ENCODE measurements around the gene TBRG4. TPM values are rescaled to one million over a fixed set of nuclear protein-coding genes. Genes with fewer than 3 reads are reported as not detected.
A peak's percentile ranks its signal among the peaks of the same experiment; 100 is the strongest.
"Not testable (repeated sequence)": the region's sequence is repeated elsewhere in the genome, so short reads cannot be mapped to it uniquely, and the experiment has no call there.

Gene TBRG4
- 38.2 and 52.5 TPM in 2 replicates for total RNA-seq

DNA sequence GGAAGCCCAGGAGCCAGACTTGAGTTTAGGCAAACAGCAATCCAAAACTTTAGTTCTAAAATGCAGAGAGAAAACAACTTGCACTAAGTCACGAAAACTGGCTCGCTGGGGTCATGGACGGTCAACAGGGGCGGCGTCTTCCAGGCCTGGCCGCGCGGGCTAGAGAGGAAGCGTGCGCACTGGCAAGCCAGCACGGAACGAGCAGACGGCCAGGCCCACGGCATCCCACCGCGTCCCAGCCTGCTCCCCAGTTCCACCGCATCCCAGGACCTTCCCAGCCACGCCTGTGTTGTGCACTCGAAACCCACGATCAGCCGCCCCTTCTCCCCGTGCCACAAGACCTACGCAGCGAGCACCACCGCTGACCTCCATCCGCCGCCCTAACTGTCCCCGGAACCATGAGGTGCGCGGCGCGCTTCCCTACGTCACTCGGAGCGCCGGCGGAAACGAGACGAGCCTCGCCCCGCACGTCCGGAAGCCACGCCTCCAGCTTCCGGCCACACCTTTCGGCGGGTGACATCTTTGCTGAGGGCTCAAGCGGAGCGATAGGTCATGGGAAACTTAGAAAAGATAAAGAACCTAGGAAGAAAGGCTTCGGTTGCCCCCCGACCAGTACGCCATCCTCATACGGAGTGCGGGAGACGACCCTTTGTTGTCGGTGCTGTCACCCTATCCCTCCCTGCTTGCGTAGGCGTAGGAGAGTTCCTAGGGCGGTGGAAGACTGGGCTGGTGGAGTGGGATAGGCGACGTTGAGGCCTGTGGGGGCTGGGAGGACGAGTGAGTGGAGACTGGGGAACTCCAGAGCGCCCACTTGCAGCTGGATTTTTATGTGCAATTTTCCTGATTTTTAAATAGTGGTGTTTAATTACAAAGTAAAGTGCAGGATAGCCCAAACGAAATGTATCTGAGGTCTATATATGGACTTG lies at the start of gene TBRG4:
Gene TBRG4 (minus strand): TSS at position 400 of the 926 bp plus-strand sequence. CDS start 2,460 bp downstream, outside the sequence.
- peak; percentile 58 for DNase-seq (ENCODE audit: extremely low read depth, low read depth, low spot score)

DNA sequence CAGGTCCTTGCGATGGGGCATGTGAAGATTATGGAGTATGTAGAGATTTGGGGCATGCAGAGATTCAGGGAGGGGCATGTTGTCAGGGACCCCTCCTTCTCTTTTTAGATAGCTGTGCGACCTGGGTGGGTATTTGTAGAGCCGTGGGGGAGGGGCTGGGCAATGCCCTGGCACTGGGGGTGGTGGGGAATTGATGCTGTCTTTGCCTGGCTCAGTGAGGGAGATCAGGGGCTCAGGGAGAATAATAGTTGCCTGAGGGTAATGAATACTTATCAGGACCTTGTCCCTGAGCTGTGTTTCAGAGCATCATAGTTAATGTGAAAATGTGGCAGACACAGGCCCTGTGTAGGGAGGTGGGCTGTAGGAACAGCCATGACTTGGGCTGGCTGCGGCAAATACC lies 49.6 kb upstream of the TBRG4 start:
- no peak for DNase-seq (ENCODE audit: extremely low read depth, low read depth, low spot score)

- DNase-seq (ENCODE audit: extremely low read depth, low read depth, low spot score) = no peak
Measured at GRCh38 chr7:45160417-45160881, 49.0 kb upstream of the TBRG4 start.

DNA sequence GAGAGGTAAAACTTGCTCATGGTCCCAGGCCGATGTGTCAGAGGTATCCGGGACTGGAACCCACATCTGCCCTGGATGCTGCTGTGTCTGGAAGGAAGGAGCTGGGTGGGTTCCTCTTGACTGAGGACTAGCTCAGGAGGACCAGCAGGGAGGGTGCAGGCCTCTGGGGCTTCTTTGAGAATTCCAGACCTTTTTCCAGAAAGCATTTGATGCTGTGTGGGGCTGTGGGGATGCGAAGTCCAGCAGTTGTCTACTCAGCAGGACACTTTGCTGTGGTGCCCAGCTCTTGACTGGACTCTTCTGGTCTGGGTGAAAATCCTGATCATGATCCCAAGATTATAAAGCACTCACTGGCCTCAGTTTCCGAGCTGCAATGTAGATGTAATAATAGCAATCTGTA lies 47.8 kb upstream of the TBRG4 start:
- DNase-seq (ENCODE audit: extremely low read depth, low read depth, low spot score) = no peak

GRCh38 chr7:45158471-45158870 lies 47.0 kb upstream of the TBRG4 start:
- no peak for DNase-seq (ENCODE audit: extremely low read depth, low read depth, low spot score)

GRCh38 chr7:45157653-45158401 lies 46.3 kb upstream of the TBRG4 start, which contains the start of gene RAMP3:
Gene RAMP3, plus strand, starts transcription at chr7:45157791. Its CDS starts 38 bp downstream, at chr7:45157829.
- DNase-seq (ENCODE audit: extremely low read depth, low read depth, low spot score) = no peak

- DNase-seq (ENCODE audit: extremely low read depth, low read depth, low spot score) = no peak
Measured at GRCh38 chr7:45157286-45157652, 45.8 kb upstream of the TBRG4 start.

DNA sequence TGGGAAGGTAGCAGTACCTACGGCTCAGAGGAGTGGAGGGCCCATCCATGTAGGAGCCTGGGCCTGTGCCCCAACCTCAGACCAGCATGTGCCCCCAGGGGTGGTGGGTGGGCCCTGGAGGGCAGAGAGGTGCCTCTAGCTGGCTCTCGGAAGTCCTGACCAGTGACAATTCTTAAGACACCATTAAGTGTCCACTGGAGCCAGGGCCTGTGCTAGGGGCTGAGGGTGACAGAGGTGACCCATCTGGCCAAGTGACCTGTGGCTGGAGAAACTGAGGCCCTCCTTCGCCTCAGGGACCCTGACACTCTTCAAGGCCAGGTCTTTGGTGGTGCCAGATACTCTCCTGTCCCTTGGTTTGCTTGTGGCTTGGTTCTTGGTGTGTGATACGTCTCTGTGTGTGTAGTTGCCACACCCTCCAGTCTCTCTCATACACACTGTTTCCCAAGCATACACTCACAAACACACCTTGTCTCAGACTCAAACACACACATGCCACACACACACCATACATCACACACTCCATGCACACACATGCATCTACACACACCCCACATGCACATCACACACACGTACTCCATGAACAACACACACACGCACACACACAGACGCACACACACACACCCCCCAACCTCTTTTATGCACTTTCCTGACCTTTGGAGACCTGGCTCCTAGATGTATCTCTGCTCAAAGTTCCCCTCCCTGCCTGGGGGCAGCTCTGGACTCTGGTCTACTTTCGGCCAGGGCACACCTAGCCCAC lies 45.2 kb upstream of the TBRG4 start:
- no peak for DNase-seq (ENCODE audit: extremely low read depth, low read depth, low spot score)

DNA sequence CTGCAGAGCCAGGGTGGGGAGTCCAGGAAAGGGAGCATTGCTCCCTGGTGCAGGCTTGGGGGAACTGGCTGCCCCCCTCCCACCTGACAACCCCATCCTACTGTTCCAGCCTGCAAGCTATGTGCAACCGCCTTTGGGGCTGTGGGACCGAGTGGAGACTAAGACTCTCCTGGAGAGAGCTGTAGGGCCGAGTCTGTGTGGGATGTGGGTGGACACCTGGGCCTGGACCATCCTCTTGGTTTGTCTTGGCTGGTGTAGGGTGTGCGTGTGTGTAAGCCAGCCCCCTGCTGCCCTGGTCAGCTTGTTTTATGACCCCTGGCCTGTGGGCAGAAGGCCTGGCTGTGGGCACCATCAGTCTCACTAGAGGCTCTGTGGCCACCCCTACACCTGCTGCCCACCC lies 44.4 kb upstream of the TBRG4 start:
- no peak for DNase-seq (ENCODE audit: extremely low read depth, low read depth, low spot score)

DNA sequence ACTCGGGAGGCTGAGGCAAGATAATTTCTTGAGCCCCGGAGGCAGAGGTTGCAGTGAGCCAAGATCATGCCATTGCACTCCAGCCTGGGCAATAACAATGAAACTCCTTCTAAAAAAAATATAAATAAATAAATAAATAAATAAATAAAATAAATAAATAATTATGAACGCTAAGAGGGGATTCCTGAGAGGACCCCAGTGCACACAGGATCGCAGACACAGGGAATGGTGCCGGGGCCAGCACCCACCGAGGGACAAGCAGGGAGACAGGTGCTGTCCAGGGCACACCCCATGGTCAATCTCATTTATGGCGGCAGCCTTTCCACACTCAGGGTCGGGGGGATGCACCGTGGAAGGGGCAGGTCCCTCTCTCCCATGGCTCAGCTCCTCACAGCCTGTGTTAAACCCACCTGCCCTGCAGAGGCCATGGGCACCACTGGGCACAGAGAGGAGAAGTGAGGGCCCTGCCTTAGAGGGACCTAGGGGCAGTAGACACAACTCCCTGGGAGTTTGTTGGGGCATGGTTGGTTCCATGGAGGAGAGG lies 43.9 kb upstream of the TBRG4 start:
- no peak for DNase-seq (ENCODE audit: extremely low read depth, low read depth, low spot score)

- DNase-seq (ENCODE audit: extremely low read depth, low read depth, low spot score) = not testable (repeated sequence)
Measured at GRCh38 chr7:45153861-45154260, 42.4 kb upstream of the TBRG4 start.

- no peak for DNase-seq (ENCODE audit: extremely low read depth, low read depth, low spot score)
Measured at GRCh38 chr7:45153233-45153632, 41.7 kb upstream of the TBRG4 start.

DNA sequence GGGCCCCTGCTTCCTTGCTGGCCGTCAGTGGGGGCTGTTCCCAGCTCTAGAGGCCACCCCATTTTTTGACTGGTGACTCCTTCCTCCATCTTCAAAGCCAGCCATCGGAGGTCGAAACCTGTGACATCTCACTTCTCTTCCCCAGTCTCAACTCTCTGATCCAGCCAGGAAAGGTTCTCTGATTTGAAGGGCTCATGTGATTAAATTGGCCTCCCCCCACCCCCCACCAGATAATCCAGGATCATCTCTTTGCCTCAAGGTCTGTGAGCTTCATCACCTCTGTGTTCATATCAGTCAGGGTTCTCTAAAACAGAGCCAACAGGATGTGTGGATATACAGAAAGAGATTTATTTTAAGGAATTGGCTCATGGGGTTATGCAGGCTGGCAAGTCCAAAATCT lies 40.5 kb upstream of the TBRG4 start:
- DNase-seq (ENCODE audit: extremely low read depth, low read depth, low spot score) = no peak

DNA sequence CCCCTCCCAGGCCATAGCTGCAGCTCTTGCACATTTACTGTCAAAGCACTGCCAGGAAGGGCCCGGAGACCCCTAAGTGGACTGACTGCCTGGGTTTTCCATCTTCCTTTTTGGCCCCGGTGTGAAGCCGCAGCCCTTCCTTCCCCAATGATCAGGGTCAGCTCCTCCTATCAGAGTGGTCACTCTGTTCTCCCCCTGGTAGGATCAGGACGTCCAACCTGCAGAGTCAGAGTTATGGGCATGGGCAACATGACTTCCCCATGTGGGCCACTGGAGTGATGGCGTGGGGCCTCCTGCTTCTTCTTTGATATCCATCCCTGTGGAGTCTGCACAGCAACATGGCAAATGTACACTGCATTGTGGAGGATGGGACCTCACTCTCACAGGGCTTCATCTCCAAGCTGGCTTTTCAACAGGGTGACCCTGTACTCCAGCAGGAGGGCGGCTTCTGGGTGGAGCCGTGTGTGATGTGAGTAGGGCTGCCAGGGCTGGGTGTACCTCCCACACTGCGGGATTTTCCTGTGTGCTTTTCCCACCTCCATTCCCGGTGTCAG lies 39.7 kb upstream of the TBRG4 start:
- no peak for DNase-seq (ENCODE audit: extremely low read depth, low read depth, low spot score)

DNA sequence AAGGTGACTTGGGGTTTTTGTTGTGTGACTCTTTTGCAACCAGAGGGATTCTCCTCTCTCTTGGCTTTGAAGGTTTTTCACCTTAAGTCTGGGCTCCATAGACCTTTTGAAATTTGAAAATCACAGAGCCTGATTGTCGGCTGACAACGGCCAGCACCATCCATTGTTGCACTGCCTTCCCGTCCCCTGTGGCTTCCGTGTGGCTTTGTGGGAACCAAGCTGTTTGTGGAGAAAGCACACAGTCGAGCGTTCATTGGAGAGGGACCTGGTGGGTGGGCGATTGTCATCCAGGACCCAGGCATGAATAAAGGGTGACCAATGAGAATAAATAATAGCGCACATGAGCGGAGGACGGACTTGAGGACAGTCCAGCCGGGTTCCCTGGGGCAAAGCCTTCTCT lies 38.7 kb upstream of the TBRG4 start:
- DNase-seq (ENCODE audit: extremely low read depth, low read depth, low spot score) = no peak

DNA sequence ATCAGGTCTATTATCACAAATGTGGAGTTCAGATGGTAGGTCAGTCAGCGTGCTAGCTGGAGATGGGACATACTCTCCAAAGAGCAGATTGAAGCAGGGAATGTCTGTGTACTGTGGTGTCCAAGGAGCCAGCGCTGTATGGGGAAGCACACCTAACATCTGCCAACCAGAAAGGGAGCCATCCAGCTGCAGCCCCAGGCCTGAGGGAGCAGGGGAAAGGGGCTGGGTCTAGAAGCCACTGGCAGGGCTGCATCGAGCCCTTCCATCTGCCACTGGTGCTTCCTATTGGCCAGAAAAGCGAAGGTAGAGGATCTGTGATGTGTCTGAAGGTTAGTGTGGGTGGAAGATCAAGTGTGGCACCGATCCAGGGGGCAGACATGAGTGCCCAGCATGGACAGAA lies 38.1 kb upstream of the TBRG4 start:
- no peak for DNase-seq (ENCODE audit: extremely low read depth, low read depth, low spot score)

GRCh38 chr7:45148653-45148973 lies 37.1 kb upstream of the TBRG4 start:
- DNase-seq (ENCODE audit: extremely low read depth, low read depth, low spot score) = no peak

DNA sequence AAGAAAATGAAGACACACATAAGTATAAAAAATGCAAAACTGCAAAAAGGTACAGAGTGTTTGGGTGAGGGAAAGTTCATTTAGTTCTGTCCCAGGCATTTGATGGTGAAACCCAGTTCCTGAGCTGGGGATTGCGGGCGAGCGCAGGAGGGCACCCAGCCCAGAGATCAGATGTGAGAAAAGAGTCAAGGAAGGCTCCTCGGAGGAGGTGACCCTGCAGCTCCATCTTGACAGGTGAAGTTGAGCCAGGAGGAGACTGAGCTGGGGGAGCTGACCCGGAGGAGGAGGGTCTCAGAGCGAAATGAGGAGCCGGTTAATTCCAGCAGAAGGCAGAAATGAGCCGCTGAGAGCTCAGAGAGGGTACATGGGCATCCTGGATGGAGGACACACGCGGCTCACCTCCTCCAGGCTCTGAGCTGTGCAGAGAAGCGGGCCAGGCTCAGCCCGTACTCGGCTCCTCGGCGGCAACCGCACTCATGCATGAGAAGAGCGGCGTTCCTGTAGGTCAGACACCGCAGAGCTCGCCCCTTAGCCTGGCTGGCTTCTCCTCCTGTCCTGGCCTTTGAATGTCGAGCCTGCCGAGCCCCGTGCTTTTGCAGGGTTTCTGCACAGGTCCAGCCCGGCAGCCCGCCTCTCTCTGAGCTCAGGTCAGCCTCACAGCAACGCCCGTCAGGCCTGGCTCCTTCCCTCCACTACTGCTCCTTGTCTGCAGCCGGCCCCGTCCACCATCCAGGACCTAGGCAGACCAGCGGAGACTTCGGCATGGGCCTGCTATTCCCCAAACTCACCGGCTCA lies 36.6 kb upstream of the TBRG4 start:
- no peak for DNase-seq (ENCODE audit: extremely low read depth, low read depth, low spot score)

- DNase-seq (ENCODE audit: extremely low read depth, low read depth, low spot score) = no peak
Measured at GRCh38 chr7:45146531-45147379, 35.3 kb upstream of the TBRG4 start.
